ENCODE results near the gene CDCA4.

Gene CDCA4

GRCh38 chr14:104992501-104992900 lies 28.4 kb downstream of the CDCA4 start:
- DNase-seq = no peak

DNA sequence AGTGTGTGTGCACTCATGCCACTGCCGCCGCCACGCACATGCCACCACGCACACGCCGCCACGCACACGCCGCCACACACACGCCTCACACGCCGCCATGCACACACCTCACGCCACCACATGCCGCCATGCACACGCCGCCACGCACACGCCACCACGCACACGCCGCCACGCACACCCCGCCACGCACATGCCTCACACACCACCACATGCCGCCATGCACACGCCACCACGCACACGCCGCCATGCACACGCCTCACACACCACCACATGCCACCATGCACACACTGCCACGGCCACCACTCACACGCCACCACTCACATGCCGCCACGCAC lies 29.0 kb downstream of the CDCA4 start:
- DNase-seq = no peak

- no peak for DNase-seq
Measured at GRCh38 chr14:104989951-104990303, 31.0 kb downstream of the CDCA4 start.

DNA sequence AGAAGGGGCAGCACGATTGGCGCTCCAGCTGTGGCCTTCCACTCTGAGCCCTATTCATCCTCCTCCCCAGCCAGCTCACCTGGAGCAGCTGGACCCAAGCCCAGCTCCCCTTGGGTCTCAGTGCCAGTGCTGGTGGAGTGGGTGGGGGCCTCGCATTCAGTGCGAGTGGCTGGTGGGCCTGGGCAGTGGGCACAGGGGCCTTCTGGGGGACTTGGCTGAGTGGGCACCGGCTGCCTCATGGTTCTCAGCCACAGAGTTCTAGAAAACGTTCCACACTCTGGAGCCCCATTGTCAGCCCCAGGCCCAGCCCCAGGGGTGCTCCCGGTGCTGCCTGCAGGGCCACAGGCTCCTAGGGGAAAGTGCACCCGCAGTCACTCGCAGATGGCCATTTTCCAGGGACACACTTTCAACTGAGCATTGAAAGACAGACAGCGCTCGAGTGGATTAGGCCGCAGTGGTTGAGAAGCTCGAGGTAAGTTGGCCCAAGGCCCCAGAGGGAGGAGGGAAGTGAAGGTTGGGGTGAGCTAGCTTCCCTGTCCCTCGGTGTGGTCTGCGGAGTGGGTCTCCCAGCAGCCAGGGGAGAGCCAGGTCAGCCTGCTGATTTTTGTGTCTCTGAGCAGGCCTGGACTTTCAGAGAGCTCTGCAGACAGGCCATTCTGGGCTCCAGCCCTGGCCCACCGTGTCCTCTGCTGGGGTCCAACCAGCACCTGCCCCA lies 31.5 kb downstream of the CDCA4 start:
- no peak for DNase-seq

DNA sequence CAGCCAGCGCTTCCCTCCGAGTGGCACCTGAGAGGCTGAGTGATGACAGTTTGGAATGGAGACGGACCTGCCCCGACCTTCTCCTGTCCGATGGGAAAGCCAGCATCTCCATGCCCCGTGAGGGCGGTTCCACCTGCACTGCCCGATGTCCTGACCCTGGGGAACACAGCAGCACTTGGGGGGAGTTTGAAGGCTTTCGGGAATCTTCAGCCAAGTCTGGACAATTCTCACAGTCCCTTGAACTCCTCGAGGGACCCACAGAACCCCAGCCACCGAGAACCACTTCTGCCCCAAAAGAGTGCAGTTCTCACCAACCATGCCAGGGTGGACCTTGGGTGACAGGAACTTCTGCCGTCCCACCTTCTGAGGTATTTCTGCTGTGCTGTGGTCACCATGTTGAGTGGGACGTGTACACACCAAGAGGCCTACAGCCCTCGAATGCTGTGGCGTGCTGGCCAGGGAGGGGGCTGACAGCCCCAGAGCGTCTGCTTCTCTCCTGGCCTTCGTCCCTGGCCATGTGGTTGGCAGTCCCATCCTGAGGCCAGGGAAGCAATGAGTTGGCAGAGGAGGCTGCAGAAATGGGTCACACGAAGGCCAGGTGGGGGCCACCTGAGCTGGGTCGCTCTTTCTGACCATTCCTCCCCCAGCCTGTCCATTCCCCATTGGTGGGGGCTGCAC lies 34.3 kb downstream of the CDCA4 start:
- no peak for DNase-seq

DNA sequence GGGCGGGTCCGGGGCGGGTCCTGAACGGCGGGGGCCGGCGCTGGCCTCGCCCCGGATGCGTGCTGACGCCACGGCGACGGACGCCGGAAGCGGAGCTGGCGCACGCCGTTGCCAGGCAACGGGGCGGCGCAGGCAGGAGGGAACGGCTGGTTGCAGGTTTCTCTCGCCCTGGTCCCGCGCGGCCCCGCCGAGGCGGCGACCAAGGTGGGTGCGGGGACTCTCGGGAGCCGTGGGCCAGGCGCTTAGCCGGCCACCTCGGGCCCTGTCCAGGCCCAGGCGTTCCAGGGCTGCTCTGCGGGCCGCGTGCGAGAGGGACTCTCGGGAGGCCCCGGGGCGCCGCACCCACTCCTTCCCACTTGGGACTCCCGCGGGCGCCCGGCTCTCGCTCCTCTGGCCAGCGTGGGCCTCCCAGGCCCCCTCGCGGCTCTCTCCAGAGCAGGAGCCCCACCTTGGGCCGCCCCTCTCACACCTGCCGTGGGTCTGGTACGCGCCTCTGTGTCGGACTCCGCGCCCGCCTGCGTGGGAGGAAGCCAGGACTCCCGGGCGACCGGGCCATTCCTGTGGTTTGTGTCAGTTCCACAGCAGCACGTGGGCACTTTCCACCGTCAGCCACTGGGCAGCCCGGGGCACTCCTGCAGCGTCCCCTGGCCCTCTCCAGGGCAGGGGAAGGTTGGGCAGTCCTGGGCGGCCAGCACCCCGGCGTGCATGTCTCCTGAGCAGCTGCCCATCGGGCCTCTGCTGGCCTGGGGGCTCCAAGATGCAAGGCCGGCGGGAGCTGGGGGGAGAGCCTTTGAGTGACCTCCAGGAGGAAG lies 35.0 kb downstream of the CDCA4 start, which contains the start of gene CLBA1:
Gene CLBA1, plus strand, starts transcription at position 114 of the 812 bp plus-strand sequence. Its CDS starts 644 bp downstream, at position 758.
- peak in 55 of 58 donors; percentile 35 to 92 (median 80) for DNase-seq

DNA sequence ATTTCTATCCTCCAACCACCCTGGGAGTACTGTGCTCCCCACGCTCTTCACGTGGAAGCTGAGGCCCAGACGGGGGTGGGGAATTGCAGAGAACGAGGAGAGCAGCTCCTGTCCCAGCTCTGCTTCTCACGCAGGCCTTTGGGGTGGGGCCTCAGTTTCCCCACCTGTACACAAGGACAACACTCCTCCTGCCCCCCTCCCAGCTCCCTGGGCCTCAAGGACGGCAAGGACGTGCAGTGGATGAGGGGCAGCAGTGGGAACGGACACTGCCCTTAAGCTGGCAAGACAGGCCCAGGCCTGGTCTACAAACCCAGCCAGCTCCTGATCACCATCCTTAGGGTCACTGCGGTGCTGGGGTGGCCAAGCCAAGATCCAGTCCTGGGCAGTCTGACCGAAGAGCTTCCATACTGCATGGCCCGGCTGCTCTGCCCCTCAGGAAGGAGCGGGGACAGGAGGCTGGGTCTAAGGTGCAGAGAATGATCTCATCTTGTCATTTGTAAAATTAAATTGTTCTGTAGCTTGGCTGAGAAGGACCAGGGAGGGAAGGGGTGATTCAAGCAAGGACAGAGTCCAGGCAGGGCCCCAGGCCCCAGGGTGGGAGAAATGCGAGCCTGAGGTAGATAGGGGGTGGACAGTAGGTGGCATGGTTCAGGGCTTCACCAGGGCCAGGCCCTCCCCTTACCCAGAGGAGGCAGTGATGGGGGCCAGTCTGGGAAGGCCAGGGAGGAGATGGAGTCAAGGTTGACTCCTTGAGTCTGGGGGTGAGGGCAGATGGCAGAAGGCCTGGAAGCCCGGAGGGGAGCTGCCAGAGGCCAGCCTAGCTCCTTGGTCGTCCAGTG lies 36.6 kb downstream of the CDCA4 start:
- no peak for DNase-seq

DNA sequence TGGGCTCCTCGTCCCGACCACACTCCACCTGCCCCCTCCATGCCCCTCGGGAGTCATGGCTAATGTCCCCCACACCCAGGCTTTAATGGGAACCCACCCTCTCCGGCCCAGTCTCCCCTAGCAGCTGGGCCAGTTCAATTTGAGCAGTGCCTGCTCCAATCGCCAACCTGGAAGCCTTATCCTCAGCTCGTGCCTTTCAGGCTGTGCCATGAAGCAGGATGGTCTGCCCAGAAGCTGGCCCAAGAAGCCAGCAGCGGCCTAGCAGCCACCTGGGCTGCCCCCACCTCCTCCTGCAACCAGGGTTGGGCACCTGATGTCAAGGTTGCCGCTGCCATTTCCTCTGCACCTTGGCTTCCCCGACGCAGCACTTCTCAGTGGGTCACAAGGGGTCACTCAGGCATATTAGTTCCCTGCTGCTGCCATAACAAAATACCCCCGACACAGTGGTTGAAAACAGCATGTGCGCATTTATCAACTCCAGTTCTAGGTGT lies 37.6 kb downstream of the CDCA4 start:
- no peak for DNase-seq

GRCh38 chr14:104982548-104983230 lies 38.2 kb downstream of the CDCA4 start:
- DNase-seq = no peak

- DNase-seq = peak in 12 of 58 donors; percentile 13 to 49 (median 28)
Measured at GRCh38 chr14:104981699-104982541, 39.0 kb downstream of the CDCA4 start.

DNA sequence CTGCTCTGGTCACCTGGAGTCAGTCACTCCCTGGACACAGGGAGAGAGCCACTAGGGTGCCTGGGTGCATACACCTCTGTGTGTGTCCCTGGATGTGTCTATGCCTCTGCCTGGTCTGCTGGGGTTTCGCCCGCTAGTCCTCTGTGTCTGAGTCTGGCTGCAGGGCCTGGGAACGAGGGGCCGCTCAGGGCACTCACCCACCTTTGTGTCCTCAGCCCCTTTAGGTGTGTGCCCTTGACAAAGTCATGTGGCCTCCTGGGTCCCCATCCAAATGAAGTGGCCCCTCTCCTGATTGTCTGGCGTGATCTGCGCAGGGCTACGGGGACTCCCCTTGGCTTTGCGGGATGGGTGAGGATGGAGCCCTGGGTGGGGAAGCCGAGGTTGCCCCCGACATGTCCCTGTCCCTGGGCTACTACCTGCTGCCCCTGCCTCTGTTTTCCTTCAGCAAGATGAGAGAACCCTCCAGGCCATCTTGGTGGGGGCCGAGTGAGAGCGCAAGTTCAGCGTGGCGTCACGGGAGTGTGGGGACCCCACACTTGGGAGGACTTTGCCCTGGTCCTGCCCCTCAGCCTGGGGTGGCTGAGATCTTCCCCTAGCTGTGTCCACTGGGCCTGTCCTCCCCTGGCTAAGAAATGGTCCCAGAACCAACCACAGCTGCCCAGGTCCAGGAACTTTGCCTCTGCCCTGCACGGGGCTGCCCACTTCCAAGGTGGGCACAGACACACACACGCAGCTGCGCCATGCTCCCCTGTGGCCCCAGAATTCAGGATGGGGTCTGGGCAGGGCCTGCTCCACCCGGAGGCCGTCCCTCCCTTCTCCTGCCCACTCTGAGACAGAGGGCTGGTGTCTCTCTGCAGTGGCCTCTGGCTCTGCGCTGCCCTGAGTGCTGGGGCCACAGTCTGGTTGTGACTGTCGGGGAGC lies 40.0 kb downstream of the CDCA4 start:
- no peak for DNase-seq

- peak in 4 of 58 donors; percentile 22 to 37 (median 28) for DNase-seq
Measured at GRCh38 chr14:104979758-104980610, 40.9 kb downstream of the CDCA4 start.

GRCh38 chr14:104978746-104979691 lies 41.9 kb downstream of the CDCA4 start:
- no peak for DNase-seq

GRCh38 chr14:104977681-104978653 lies 42.9 kb downstream of the CDCA4 start, which contains the start of gene AHNAK2:
Gene AHNAK2, minus strand, starts transcription at chr14:104978374. Its CDS starts 137 bp downstream, at chr14:104978237.
- peak in 31 of 58 donors; percentile 5 to 73 (median 43) for DNase-seq

All from anterior cingulate cortex (tissue), 58 donors.